ENCODE data around the gene RIC8B. TPM values are rescaled to one million over a fixed set of nuclear protein-coding genes. Genes with fewer than 3 reads are reported as not detected.

The RIC8B gene
- total and polyA plus RNA-seq, 5 donors = 9.0 to 24.2 (median 20.4) TPM

DNA sequence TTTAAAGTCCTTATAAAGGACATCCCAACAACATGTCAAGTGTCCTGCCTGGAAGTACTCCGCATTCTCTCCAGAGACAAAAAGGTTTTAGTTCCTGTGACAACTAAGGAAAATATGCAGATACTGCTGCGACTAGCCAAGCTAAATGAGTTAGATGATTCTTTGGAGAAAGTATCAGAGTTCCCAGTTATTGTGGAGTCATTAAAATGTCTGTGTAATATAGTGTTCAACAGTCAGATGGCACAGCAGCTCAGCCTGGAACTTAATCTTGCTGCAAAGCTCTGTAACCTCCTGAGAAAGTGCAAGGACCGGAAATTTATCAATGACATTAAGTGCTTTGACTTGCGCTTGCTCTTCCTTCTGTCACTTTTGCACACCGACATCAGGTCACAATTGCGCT lies 40.2 kb downstream of the RIC8B start:
- no peak overlapping the region for H3K27ac ChIP-seq (ENCODE audit: low read length)
- no peaks in the 10 kb centered on the region for H3K4me1 ChIP-seq (ENCODE audit: control insufficient read depth, insufficient read depth, low read length)
- 88% methylated on average over 6 of the region's 6 CpGs for WGBS
- no peaks in the 10 kb centered on the region for H3K9me3 ChIP-seq (ENCODE audit: control insufficient read depth, low read length)
- DNase-seq = no peak
- no peak for ATAC-seq
- H3K4me3 ChIP-seq (ENCODE audit: low read length) = no peak overlapping the region
- H3K27me3 ChIP-seq (ENCODE audit: control insufficient read depth, insufficient read depth) = no peaks in the 10 kb centered on the region
- intact Hi-C loops (cut with DNase I) = no loop called here

GRCh38 chr12:106815741-106816140 lies 41.3 kb downstream of the RIC8B start:
- DNase-seq = no peak
- ATAC-seq = no peak
- H3K4me3 ChIP-seq (ENCODE audit: low read length) = no peak overlapping the region
- intact Hi-C loops (cut with DNase I) = no loop called here
- no peaks in the 10 kb centered on the region for H3K4me1 ChIP-seq (ENCODE audit: control insufficient read depth, insufficient read depth, low read length)
- no peak overlapping the region for H3K27ac ChIP-seq (ENCODE audit: low read length)
- 95% methylated on average over 1 of the region's 1 CpG for WGBS
- no peaks in the 10 kb centered on the region for H3K27me3 ChIP-seq (ENCODE audit: control insufficient read depth, insufficient read depth)
- H3K9me3 ChIP-seq (ENCODE audit: control insufficient read depth, low read length) = no peaks in the 10 kb centered on the region

GRCh38 chr12:106816231-106816630 lies 41.7 kb downstream of the RIC8B start:
- Histone ChIP-seq H3K27ac (ENCODE audit: low read length) (no peak overlapping the region), H3K4me3 (ENCODE audit: low read length) (no peak overlapping the region), H3K27me3 (ENCODE audit: control insufficient read depth, insufficient read depth) (no peaks in the 10 kb centered on the region), H3K4me1 (ENCODE audit: control insufficient read depth, insufficient read depth, low read length) (no peaks in the 10 kb centered on the region), H3K9me3 (ENCODE audit: control insufficient read depth, low read length) (no peaks in the 10 kb centered on the region)
- no peak for DNase-seq
- intact Hi-C loops (cut with DNase I) = no loop called here
- no peak for ATAC-seq
- 83% methylated on average over 2 of the region's 2 CpGs for WGBS

DNA sequence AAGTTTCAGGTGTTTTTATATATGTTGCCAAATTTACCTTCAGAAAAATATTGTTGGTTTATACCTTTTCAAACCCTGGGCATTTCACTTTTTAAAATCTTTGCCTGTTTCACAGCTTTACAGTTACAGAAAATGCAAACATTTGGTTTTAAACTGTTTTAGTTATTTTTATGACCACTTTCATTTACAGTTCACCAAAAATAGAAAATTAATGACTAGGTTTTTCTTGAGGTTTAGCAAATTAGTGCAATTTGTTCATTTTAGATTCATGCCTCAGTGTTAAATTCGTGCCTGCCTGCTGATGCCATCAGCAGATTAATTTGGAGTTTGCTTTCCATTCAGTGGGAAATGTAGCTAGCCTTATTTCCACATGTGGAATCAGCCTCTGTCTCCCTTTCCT lies 45.5 kb downstream of the RIC8B start:
- Histone ChIP-seq H3K27ac (ENCODE audit: low read length) (no peak overlapping the region), H3K9me3 (ENCODE audit: control insufficient read depth, low read length) (no peaks in the 10 kb centered on the region), H3K4me3 (ENCODE audit: low read length) (no peak overlapping the region), H3K4me1 (ENCODE audit: control insufficient read depth, insufficient read depth, low read length) (no peaks in the 10 kb centered on the region), H3K27me3 (ENCODE audit: control insufficient read depth, insufficient read depth) (no peaks in the 10 kb centered on the region)
- intact Hi-C loops (cut with DNase I) = no loop called here
- ATAC-seq (no peak), DNase-seq (no peak)
- WGBS = 84% methylated on average over 1 of the region's 1 CpG

DNA sequence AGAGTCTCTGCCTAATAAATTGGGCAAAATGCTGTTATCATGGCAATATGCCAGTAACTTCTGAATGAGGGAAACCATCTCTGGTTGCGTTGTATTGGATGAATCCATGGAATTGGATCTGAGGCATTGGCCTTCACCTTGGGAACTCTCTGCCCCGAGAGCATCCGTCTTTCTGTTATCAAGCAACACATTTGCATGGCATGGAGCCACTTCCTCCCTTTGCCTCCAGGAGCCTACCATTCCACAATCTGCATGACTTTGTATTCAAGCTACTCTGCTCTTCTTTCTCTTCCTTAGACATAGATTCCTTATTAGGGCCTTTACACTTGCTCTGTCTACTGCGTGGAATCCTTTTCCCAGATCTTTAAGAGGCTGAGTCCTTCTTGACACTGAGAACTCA lies 57.2 kb downstream of the RIC8B start:
- Histone ChIP-seq H3K27me3 (ENCODE audit: control insufficient read depth, insufficient read depth) (no peaks in the 10 kb centered on the region), H3K9me3 (ENCODE audit: control insufficient read depth, low read length) (no peaks in the 10 kb centered on the region), H3K4me1 (ENCODE audit: control insufficient read depth, insufficient read depth, low read length) (no peaks in the 10 kb centered on the region), H3K27ac (ENCODE audit: low read length) (no peak overlapping the region), H3K4me3 (ENCODE audit: low read length) (no peak overlapping the region)
- ATAC-seq = no peak
- WGBS = 66% methylated on average over 4 of the region's 4 CpGs
- intact Hi-C loops (cut with DNase I) = no loop called here
- no peak for DNase-seq

DNA sequence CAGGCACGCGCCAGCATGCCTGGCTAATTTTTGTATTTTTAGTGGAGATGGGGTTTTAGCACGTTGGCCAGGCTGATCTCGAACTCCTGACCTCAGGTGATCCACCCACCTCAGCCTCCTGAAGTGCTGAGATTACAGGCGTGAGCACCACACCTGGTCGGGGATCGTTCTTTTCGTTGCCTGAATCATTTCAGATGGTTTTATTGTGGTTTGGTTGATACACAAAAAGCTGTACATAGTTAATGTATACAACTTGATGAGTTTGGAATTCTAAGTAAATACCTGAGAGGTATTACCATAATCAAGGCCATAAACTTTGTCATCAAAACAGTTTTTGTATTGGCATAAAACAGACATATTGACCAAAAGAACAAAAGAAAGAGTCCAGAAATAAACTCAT lies 63.3 kb downstream of the RIC8B start:
- no peak for ATAC-seq
- H3K27ac ChIP-seq (ENCODE audit: low read length) = no peak overlapping the region
- H3K4me3 ChIP-seq (ENCODE audit: low read length) = no peak overlapping the region
- H3K27me3 ChIP-seq (ENCODE audit: control insufficient read depth, insufficient read depth) = no peaks in the 10 kb centered on the region
- no peaks in the 10 kb centered on the region for H3K9me3 ChIP-seq (ENCODE audit: control insufficient read depth, low read length)
- intact Hi-C loops (cut with DNase I) = no loop called here
- no peak for DNase-seq
- H3K4me1 ChIP-seq (ENCODE audit: control insufficient read depth, insufficient read depth, low read length) = peaks cover 2% of the 10 kb centered on the region
- 96% methylated on average over 8 of the region's 8 CpGs for WGBS

GRCh38 chr12:106839333-106839732 lies 64.9 kb downstream of the RIC8B start:
- H3K4me1 ChIP-seq (ENCODE audit: control insufficient read depth, insufficient read depth, low read length) = peaks cover 2% of the 10 kb centered on the region
- DNase-seq = no peak
- H3K27ac ChIP-seq (ENCODE audit: low read length) = no peak overlapping the region
- H3K27me3 ChIP-seq (ENCODE audit: control insufficient read depth, insufficient read depth) = no peaks in the 10 kb centered on the region
- no peak overlapping the region for H3K4me3 ChIP-seq (ENCODE audit: low read length)
- intact Hi-C loops (cut with DNase I) = no loop called here
- ATAC-seq = no peak
- H3K9me3 ChIP-seq (ENCODE audit: control insufficient read depth, low read length) = no peaks in the 10 kb centered on the region
- WGBS = 67% methylated on average over 1 of the region's 1 CpG

GRCh38 chr12:106840243-106840642 lies 65.8 kb downstream of the RIC8B start:
- DNase-seq (no peak), ATAC-seq (peak; percentile 57 to 60)
- intact Hi-C loops (cut with DNase I) = loop anchor here (5.0 to 10.0 kb wide), 2 partner anchors 453 to 455 kb away; no protein-coding TSS in a partner anchor
- no peaks in the 10 kb centered on the region for H3K27me3 ChIP-seq (ENCODE audit: control insufficient read depth, insufficient read depth)
- no peaks in the 10 kb centered on the region for H3K9me3 ChIP-seq (ENCODE audit: control insufficient read depth, low read length)
- WGBS = 27% methylated on average over 1 of the region's 1 CpG
- peaks cover 2% of the 10 kb centered on the region for H3K4me1 ChIP-seq (ENCODE audit: control insufficient read depth, insufficient read depth, low read length)
- no peak overlapping the region for H3K27ac ChIP-seq (ENCODE audit: low read length)
- no peak overlapping the region for H3K4me3 ChIP-seq (ENCODE audit: low read length)

- H3K27me3 ChIP-seq (ENCODE audit: control insufficient read depth, insufficient read depth) = no peaks in the 10 kb centered on the region
- no peak overlapping the region for H3K4me3 ChIP-seq (ENCODE audit: low read length)
- intact Hi-C loops (cut with DNase I) = loop anchor here (5.0 to 10.0 kb wide), 2 partner anchors 454 to 457 kb away; no protein-coding TSS in a partner anchor
- no peak overlapping the region for H3K27ac ChIP-seq (ENCODE audit: low read length)
- H3K4me1 ChIP-seq (ENCODE audit: control insufficient read depth, insufficient read depth, low read length) = peaks cover 2% of the 10 kb centered on the region
- no peaks in the 10 kb centered on the region for H3K9me3 ChIP-seq (ENCODE audit: control insufficient read depth, low read length)
- peak; percentile 79 to 81 for ATAC-seq
- no peak for DNase-seq
- 6% methylated on average over 1 of the region's 1 CpG for WGBS
Observed at GRCh38 chr12:106841510-106842302, 67.2 kb downstream of the RIC8B start.

GRCh38 chr12:106845902-106846301 lies 71.4 kb downstream of the RIC8B start:
- intact Hi-C loops (cut with DNase I) = loop anchor here in 2 of 4 donors (10.0 kb wide), 1 partner anchor 461 kb away; no protein-coding TSS in a partner anchor
- no peak for ATAC-seq

GRCh38 chr12:106847861-106848260 lies 73.4 kb downstream of the RIC8B start:
- no peak for ATAC-seq
- Histone ChIP-seq H3K27me3 (ENCODE audit: control insufficient read depth, insufficient read depth) (no peaks in the 10 kb centered on the region), H3K9me3 (ENCODE audit: control insufficient read depth, low read length) (no peaks in the 10 kb centered on the region), H3K4me1 (ENCODE audit: control insufficient read depth, insufficient read depth, low read length) (peaks cover 3% of the 10 kb centered on the region), H3K4me3 (ENCODE audit: low read length) (no peak overlapping the region), H3K27ac (ENCODE audit: low read length) (no peak overlapping the region)
- WGBS = 61% methylated on average over 2 of the region's 2 CpGs
- intact Hi-C loops (cut with DNase I) = loop anchor here in 2 of 4 donors (10.0 kb wide), 1 partner anchor 463 kb away; no protein-coding TSS in a partner anchor
- no peak for DNase-seq

More at GRCh38 chr12:106845902-106846301, 71.4 kb downstream of the RIC8B start:
- Histone ChIP-seq H3K27ac (ENCODE audit: low read length) (no peak overlapping the region), H3K27me3 (ENCODE audit: control insufficient read depth, insufficient read depth) (no peaks in the 10 kb centered on the region), H3K4me3 (ENCODE audit: low read length) (no peak overlapping the region), H3K4me1 (ENCODE audit: control insufficient read depth, insufficient read depth, low read length) (peaks cover 3% of the 10 kb centered on the region), H3K9me3 (ENCODE audit: control insufficient read depth, low read length) (no peaks in the 10 kb centered on the region)
- 89% methylated on average over 4 of the region's 4 CpGs for WGBS
- no peak for DNase-seq
